HEK293 (cell line): ENCODE data around the gene TNFAIP1.
A peak's percentile ranks its signal among the peaks of the same experiment; 100 is the strongest.

Experiments
- AEBP2 ChIP-seq: fragments of 450-650 bp; formaldehyde crosslinking; IDR thresholded peaks from 2 replicates; pipeline ENCODE4 v1.5.1; 2016; ENCODE audit warnings: missing biosample characterization, missing genetic modification characterization, borderline replicate concordance
- BCL11B ChIP-seq: fragments of 450-650 bp; formaldehyde crosslinking; IDR thresholded peaks from 2 replicates; pipeline ENCODE4 v1.5.1; 2016; ENCODE audit warnings: low read depth, missing biosample characterization, missing genetic modification characterization
- GLIS2 ChIP-seq: fragments of 450-650 bp; formaldehyde crosslinking; IDR thresholded peaks from 2 replicates; pipeline ENCODE4 v1.5.1; 2016; ENCODE audit warnings: missing biosample characterization, missing genetic modification characterization
- HOXA7 ChIP-seq: sonication (generic); formaldehyde crosslinking; IDR thresholded peaks from 2 replicates; pipeline ENCODE4 v1.8.1; 2022; ENCODE audit warnings: missing genetic modification reagents, borderline replicate concordance
- KLF8 ChIP-seq: fragments of 450-650 bp; formaldehyde crosslinking; IDR thresholded peaks from 2 replicates; pipeline ENCODE4 v1.5.1; 2016; ENCODE audit warnings: missing biosample characterization, missing genetic modification characterization
- OVOL3 ChIP-seq: fragments of 450-650 bp; formaldehyde crosslinking; IDR thresholded peaks from 2 replicates; pipeline ENCODE4 v1.5.1; 2016; ENCODE audit warnings: missing biosample characterization, missing genetic modification characterization
- PRDM4 ChIP-seq: fragments of 450-650 bp; formaldehyde crosslinking; IDR thresholded peaks from 2 replicates; pipeline ENCODE4 v1.5.1; 2017; ENCODE audit warnings: missing biosample characterization, missing genetic modification characterization
- YY2 ChIP-seq: fragments of 450-650 bp; formaldehyde crosslinking; IDR thresholded peaks from 2 replicates; pipeline ENCODE4 v1.5.1; 2016; ENCODE audit warnings: missing biosample characterization, missing genetic modification characterization
- ZBTB8A ChIP-seq: fragments of 450-650 bp; formaldehyde crosslinking; IDR thresholded peaks from 2 replicates; pipeline ENCODE4 v1.5.1; 2016; ENCODE audit warnings: missing biosample characterization, missing genetic modification characterization
- ZFHX2 ChIP-seq: fragments of 450-650 bp; formaldehyde crosslinking; conservative IDR thresholded peaks from 2 replicates; pipeline ENCODE4 v1.5.1; 2016; ENCODE audit warnings: missing biosample characterization, missing genetic modification characterization
- ZNF169 ChIP-seq: fragments of 450-650 bp; formaldehyde crosslinking; IDR thresholded peaks from 2 replicates; pipeline ENCODE4 v1.5.1; 2016; ENCODE audit warnings: missing biosample characterization, missing genetic modification characterization
- ZNF239 ChIP-seq: fragments of 450-650 bp; formaldehyde crosslinking; IDR thresholded peaks from 2 replicates; pipeline ENCODE4 v1.5.1; 2016; ENCODE audit warnings: missing biosample characterization, missing genetic modification characterization
- ZNF24 ChIP-seq: fragments of 450-650 bp; formaldehyde crosslinking; IDR thresholded peaks from 2 replicates; pipeline ENCODE4 v1.5.1; 2016; ENCODE audit warnings: missing biosample characterization, missing genetic modification characterization
- ZNF449 ChIP-seq: fragments of 450-650 bp; formaldehyde crosslinking; IDR thresholded peaks from 2 replicates; pipeline ENCODE4 v1.5.1; 2017; ENCODE audit warnings: missing biosample characterization, mild to moderate bottlenecking, missing genetic modification characterization, moderate library complexity
- ZNF626 ChIP-seq: fragments of 450-650 bp; sonication (Bioruptor Pico); formaldehyde crosslinking; IDR thresholded peaks from 2 replicates; pipeline ENCODE4 v1.5.1; 2018; ENCODE audit warnings: missing biosample characterization, missing genetic modification characterization, inconsistent platforms
- ZNF76 ChIP-seq: fragments of 450-650 bp; formaldehyde crosslinking; IDR thresholded peaks from 2 replicates; pipeline ENCODE4; 2016; ENCODE audit warnings: low read depth, missing biosample characterization, missing genetic modification characterization, borderline replicate concordance
- ZNF792 ChIP-seq: fragments of 450-650 bp; formaldehyde crosslinking; IDR thresholded peaks from 2 replicates; pipeline ENCODE4 v1.5.1; 2016; ENCODE audit warnings: missing biosample characterization, missing genetic modification characterization
- ZSCAN23 ChIP-seq: fragments of 450-650 bp; formaldehyde crosslinking; IDR thresholded peaks from 2 replicates; pipeline ENCODE4 v1.5.1; 2016; ENCODE audit warnings: missing biosample characterization, missing genetic modification characterization
- ZSCAN30 ChIP-seq: fragments of 450-650 bp; IDR thresholded peaks from 2 replicates; pipeline ENCODE4 v1.5.1; 2018; ENCODE audit warnings: missing biosample characterization, mild to moderate bottlenecking, missing genetic modification characterization, moderate library complexity
- ZSCAN4 ChIP-seq: fragments of 450-650 bp; formaldehyde crosslinking; IDR thresholded peaks from 2 replicates; pipeline ENCODE4 v1.5.1; 2017; ENCODE audit warnings: missing biosample characterization, missing genetic modification characterization
- ZXDB ChIP-seq: fragments of 450-650 bp; formaldehyde crosslinking; IDR thresholded peaks from 2 replicates; pipeline ENCODE4 v1.5.1; 2016; ENCODE audit warnings: missing biosample characterization, missing genetic modification characterization
- TF ChIP-seq, protein P1 (sequence below): fragments of 450-650 bp; formaldehyde crosslinking; IDR thresholded peaks from 2 replicates; pipeline ENCODE4 v1.5.1; 2016; ENCODE audit warnings: missing biosample characterization, missing genetic modification characterization
- TF ChIP-seq, protein P2 (sequence below): fragments of 450-650 bp; formaldehyde crosslinking; optimal IDR thresholded peaks from 2 replicates; pipeline ENCODE3; 2016; ENCODE audit warnings: missing biosample characterization, mild to moderate bottlenecking, missing genetic modification characterization
- TF ChIP-seq, protein P3 (sequence below): fragments of 450-650 bp; formaldehyde crosslinking; IDR thresholded peaks from 2 replicates; pipeline ENCODE4 v1.5.1; 2016; ENCODE audit warnings: missing biosample characterization, missing genetic modification characterization

The TNFAIP1 gene

GRCh38 chr17:28318759-28319597 lies 16.6 kb upstream of the TNFAIP1 start, which contains the start of gene TMEM97 (continued):
- TF ChIP-seq ZNF24 (tag by site-specific recombination) (peak; percentile 71; the same call in 1 of the 2 replicates), ZNF239 (tag by site-specific recombination) (no peak), BCL11B (tag by site-specific recombination) (peak; percentile 51; the same call in 1 of the 2 replicates), ZSCAN30 (peak; percentile 61), ZNF626 (tag by site-specific recombination) (no peak), ZSCAN23 (tag by site-specific recombination) (0 out of 2 replicates have a peak, but pooled peaks have one; percentile 17), OVOL3 (tag by site-specific recombination) (0 out of 2 replicates have a peak, but pooled peaks have one; percentile 44), AEBP2 (tag by site-specific recombination) (no peak), ZNF169 (tag by site-specific recombination) (no peak), PRDM4 (no peak), KLF8 (tag by site-specific recombination) (0 out of 2 replicates have a peak, but pooled peaks have one; percentile 24), ZNF76 (peak; percentile 72; the same call in 1 of the 2 replicates), ZXDB (tag by site-specific recombination) (no peak; the same call in none of the 2 replicates), YY2 (tag by site-specific recombination) (no peak), HOXA7 (CRISPR knock-in tag) (no peak), ZFHX2 (tag by site-specific recombination) (peak; percentile 89), ZSCAN4 (tag by site-specific recombination) (no peak), GLIS2 (tag by site-specific recombination) (peak; percentile 97), ZBTB8A (tag by site-specific recombination) (peak; percentile 59), ZNF792 (tag by site-specific recombination) (0 out of 2 replicates have a peak, but pooled peaks have one; percentile 40), ZNF449 (tag by site-specific recombination) (peak; percentile 83; the same call in 1 of the 2 replicates)
- TF ChIP-seq, protein P1, sequence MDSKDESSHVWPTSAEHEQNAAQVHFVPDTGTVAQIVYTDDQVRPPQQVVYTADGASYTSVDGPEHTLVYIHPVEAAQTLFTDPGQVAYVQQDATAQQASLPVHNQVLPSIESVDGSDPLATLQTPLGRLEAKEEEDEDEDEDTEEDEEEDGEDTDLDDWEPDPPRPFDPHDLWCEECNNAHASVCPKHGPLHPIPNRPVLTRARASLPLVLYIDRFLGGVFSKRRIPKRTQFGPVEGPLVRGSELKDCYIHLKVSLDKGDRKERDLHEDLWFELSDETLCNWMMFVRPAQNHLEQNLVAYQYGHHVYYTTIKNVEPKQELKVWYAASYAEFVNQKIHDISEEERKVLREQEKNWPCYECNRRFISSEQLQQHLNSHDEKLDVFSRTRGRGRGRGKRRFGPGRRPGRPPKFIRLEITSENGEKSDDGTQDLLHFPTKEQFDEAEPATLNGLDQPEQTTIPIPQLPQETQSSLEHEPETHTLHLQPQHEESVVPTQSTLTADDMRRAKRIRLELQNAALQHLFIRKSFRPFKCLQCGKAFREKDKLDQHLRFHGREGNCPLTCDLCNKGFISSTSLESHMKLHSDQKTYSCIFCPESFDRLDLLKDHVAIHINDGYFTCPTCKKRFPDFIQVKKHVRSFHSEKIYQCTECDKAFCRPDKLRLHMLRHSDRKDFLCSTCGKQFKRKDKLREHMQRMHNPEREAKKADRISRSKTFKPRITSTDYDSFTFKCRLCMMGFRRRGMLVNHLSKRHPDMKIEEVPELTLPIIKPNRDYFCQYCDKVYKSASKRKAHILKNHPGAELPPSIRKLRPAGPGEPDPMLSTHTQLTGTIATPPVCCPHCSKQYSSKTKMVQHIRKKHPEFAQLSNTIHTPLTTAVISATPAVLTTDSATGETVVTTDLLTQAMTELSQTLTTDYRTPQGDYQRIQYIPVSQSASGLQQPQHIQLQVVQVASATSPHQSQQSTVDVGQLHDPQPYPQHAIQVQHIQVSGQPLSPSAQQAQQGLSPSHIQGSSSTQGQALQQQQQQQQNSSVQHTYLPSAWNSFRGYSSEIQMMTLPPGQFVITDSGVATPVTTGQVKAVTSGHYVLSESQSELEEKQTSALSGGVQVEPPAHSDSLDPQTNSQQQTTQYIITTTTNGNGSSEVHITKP (tag by site-specific recombination): peak; percentile 79
- TF ChIP-seq, protein P2, sequence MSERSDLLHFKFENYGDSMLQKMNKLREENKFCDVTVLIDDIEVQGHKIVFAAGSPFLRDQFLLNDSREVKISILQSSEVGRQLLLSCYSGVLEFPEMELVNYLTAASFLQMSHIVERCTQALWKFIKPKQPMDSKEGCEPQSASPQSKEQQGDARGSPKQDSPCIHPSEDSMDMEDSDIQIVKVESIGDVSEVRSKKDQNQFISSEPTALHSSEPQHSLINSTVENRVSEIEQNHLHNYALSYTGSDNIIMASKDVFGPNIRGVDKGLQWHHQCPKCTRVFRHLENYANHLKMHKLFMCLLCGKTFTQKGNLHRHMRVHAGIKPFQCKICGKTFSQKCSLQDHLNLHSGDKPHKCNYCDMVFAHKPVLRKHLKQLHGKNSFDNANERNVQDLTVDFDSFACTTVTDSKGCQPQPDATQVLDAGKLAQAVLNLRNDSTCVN (tag by site-specific recombination): peak; percentile 99
- TF ChIP-seq, protein P3, sequence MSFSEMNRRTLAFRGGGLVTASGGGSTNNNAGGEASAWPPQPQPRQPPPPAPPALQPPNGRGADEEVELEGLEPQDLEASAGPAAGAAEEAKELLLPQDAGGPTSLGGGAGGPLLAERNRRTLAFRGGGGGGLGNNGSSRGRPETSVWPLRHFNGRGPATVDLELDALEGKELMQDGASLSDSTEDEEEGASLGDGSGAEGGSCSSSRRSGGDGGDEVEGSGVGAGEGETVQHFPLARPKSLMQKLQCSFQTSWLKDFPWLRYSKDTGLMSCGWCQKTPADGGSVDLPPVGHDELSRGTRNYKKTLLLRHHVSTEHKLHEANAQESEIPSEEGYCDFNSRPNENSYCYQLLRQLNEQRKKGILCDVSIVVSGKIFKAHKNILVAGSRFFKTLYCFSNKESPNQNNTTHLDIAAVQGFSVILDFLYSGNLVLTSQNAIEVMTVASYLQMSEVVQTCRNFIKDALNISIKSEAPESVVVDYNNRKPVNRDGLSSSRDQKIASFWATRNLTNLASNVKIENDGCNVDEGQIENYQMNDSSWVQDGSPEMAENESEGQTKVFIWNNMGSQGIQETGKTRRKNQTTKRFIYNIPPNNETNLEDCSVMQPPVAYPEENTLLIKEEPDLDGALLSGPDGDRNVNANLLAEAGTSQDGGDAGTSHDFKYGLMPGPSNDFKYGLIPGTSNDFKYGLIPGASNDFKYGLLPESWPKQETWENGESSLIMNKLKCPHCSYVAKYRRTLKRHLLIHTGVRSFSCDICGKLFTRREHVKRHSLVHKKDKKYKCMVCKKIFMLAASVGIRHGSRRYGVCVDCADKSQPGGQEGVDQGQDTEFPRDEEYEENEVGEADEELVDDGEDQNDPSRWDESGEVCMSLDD (tag by site-specific recombination): peak; percentile 93
